Mesenteric fat pad (tissue), 1 donor: ENCODE measurements around the gene TFPT. TPM values are rescaled to one million over a fixed set of nuclear protein-coding genes. Genes with fewer than 3 reads are reported as not detected.

Source experiments
- DNase-seq: peaks from one replicate; pipeline ENCODE4 v3.0.0-alpha.2; 2020; ENCODE audit warnings: low spot score
- total RNA-seq: library from RNA; stranded (reverse); fragmentation: NEBNext Ultra II Directional; extraction: Animal tissue kit (Norgen Biotek cat#: 25700); gene quantifications from one replicate; pipeline ENCODE4 v1.2.1, GENCODE V29; 2021
- donor health status: DM: yes; HTN: yes; CAD: no.

Gene TFPT
- total RNA-seq, 1 donor from 2014 or later = 16.7 TPM

DNA sequence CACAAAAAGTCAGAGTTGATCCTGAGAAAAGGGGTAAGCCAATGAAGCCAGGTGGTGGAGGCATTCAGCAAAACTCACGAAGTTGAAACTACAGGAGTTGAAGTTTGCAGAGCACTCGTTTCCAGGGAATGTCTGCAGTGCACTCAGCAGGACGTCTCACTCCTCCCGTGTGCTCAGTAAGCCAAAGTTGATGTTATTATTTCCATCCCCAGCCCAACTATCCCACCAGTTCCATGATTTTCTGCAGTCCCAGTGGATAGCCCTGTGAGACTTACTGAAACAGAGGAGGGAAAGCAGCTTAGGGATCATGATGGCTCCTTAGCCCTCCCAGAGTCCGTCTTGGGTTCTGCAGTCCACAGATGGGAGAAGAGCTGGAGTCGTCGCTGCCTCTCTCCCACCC lies 34.4 kb downstream of the TFPT start, which contains the start of gene TARM1:
TARM1 (minus strand) TSS at position 334 of the 400 bp plus-strand sequence; CDS start at position 309, 25 bp downstream.
- DNase-seq = no peak

DNA sequence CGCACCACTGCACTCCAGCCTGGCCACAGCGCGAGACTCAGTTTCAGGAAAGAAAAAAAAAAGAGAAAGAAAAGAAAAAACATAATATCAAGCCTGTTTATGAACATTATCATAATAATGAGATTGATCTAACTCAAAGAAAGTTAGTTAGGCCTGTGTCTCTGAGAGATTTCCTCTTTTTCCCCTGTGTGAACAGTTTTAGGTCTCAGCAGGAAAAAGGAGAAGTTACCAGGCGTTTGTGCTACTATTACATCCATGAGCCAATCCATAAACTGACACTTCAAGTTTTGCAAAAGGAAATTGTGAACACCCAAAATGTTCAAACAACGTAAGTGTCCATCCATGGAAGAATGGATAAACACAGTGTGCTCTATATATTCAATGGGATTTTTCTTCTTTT lies 38.1 kb downstream of the TFPT start:
- no peak for DNase-seq

DNA sequence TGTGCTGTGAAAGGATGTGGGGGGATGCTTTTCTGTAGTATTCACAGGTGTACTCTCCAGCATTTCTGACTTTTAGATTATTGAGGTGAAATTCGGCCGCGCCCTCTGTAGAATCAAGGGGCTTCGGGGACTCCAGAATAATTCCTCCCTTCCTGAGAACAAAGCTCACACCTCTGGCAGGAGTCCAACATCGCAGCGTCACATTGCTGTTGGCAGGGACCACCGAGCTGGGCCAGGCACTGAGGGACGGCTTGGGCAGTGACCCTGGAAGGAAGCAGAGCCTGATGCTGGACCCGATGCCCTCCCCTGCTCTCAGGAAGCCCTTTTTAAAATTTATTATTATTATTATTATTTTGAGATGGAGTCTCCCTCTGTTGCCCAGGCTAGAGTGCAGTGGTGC lies 40.6 kb downstream of the TFPT start:
- no peak for DNase-seq

DNA sequence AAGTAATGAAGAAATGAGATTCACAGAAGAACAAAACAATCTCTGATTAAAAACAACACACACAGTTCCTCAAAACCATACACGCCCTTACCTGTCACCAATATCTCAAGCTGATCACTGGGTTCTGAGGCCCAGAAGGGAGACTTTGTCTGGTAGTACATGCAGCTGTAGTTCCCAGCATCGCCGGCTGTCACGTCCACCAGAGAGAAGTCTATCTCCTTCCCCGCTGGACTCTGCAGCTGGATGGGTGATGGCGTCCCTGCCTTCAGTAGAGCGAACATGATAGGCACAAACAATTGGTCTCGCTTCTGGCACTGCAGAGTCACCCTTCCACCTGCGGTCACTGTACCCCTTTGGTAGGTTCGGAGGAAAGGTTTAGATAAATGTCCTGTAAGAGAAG lies 41.6 kb downstream of the TFPT start:
- DNase-seq = no peak

DNA sequence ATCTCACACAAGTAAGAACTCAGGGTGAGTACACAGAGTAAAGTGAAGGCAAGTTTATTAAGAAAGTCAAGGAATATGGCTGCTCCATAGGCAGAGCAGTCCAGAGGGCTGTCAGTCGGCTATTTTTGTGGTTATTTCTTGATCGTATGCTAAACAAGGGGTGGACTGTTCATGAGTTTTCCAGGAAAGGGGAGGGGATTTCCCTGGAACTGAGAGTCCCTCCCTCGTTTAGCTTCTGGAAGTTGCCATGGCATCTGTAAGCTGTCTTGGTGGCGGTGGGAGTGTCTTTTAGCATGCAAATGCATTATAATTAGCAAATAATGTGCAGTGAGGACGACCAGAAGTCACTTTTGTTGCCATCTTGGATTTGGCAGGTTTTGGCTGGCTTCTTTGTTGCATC lies 46.0 kb downstream of the TFPT start:
- DNase-seq = peak; percentile 35

DNA sequence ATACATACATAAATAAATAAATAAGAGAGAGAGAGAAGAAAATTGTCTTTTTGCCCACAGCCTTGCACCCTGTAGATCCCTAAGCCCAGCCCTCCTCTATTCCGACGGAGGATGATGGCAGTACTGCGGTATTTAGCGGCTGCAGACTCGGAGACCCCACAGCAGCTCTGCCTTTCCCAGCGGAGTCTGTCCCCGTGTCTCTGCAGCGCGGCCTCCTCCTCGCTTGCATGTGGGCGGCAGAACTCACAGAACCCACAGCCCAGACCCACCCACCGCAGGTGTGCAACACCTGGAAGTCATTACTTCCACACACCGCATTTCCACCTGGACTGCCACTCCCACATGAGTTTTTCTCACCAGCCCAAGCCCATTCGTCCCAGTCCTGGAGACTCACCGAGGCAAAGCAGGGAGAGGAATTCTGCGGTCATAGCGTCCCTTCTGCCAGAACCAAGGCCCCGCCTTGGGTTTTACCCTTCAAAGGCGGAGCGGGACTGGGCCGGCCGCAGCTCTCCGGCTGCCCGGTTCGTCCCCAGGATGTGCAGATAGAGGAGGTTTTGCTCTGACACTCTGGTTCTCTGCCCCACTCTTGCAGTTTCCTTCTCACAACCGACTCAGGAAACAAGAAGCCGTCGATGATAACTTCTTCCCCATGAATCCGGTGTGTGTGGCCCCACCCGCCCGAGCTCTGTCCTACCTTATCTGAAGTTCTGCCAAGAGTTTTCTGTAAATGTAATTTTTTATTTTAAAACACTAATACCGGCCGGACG lies 51.9 kb downstream of the TFPT start, which contains the start of gene VSTM1:
VSTM1 (minus strand) TSS at position 548 of the 767 bp plus-strand sequence; CDS start at position 428, 120 bp downstream.
- DNase-seq = peak; percentile 84

DNA sequence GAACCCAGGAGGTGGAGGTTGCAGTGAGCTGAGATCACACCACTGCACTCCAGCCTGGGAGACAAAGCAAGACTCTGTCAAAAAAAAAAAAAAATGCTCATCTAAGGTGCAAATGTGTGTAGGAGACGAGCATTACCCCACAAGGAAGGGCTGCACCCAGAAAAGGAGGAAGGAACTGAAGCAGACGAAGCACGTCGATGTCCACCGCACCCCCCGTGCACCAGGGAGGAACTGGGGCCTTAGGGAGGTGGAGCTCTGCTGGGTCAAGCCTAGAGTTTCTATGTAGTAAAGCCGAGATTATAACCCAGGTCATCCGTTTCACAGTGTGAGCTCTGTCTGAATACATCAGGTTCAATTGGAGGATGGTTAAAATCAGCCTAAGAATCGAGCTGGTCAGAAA lies 52.8 kb downstream of the TFPT start:
- DNase-seq = peak; percentile 53

Other genes with a start within 250 kb of the TFPT start
- 270 TPM for gene MYADM, start 247.8 kb downstream of the TFPT start, total RNA-seq
- gene PRKCG, start 233.5 kb downstream of the TFPT start, total RNA-seq = not detected
- not detected for gene CACNG7, start 206.4 kb downstream of the TFPT start, total RNA-seq
- gene CACNG8, start 152.7 kb downstream of the TFPT start, total RNA-seq = not detected
- not detected for gene CACNG6, start 124.0 kb downstream of the TFPT start, total RNA-seq
- gene VSTM1, start 51.8 kb downstream of the TFPT start, total RNA-seq = not detected
- not detected for gene TARM1, start 34.3 kb downstream of the TFPT start, total RNA-seq
- 6.6 TPM for gene OSCAR, start 14.9 kb downstream of the TFPT start, total RNA-seq
- gene NDUFA3, start 12.8 kb downstream of the TFPT start, total RNA-seq = 113 TPM
- 45.5 TPM for gene PRPF31, start 97 bp upstream of the TFPT start, total RNA-seq
- gene CNOT3, start 22.1 kb upstream of the TFPT start, total RNA-seq = 31.5 TPM
- 4.4 TPM for gene LENG1, start 44.1 kb upstream of the TFPT start, total RNA-seq
- 1.6 TPM for gene TMC4, start 57.5 kb upstream of the TFPT start, total RNA-seq
- gene MBOAT7, start 73.9 kb upstream of the TFPT start, total RNA-seq = 40.9 TPM
- 24.6 TPM for gene TSEN34, start 75.7 kb upstream of the TFPT start, total RNA-seq
- 923 TPM for gene RPS9, start 85.2 kb upstream of the TFPT start, total RNA-seq
- gene LILRB3, start 107.3 kb upstream of the TFPT start, total RNA-seq = 50.5 TPM
- 26.5 TPM for gene LILRA6, start 127.1 kb upstream of the TFPT start, total RNA-seq
- gene LILRB5, start 141.6 kb upstream of the TFPT start, total RNA-seq = 69.4 TPM
- gene LILRB2, start 165.5 kb upstream of the TFPT start, total RNA-seq = 14.4 TPM
- gene LILRA5, start 197.5 kb upstream of the TFPT start, total RNA-seq = 23.0 TPM
- gene LILRA4, start 223.5 kb upstream of the TFPT start, total RNA-seq = 1.0 TPM
- 63.8 TPM for gene LAIR1, start 249.3 kb upstream of the TFPT start, total RNA-seq